ENCODE measurements around the gene GPR50. TPM values are rescaled to one million over a fixed set of nuclear protein-coding genes. Genes with fewer than 3 reads are reported as not detected.

The GPR50 gene
- total and polyA plus RNA-seq, 2 donors (not counting 1 experiment from before 2014, with no cell fraction given) = not detected

DNA sequence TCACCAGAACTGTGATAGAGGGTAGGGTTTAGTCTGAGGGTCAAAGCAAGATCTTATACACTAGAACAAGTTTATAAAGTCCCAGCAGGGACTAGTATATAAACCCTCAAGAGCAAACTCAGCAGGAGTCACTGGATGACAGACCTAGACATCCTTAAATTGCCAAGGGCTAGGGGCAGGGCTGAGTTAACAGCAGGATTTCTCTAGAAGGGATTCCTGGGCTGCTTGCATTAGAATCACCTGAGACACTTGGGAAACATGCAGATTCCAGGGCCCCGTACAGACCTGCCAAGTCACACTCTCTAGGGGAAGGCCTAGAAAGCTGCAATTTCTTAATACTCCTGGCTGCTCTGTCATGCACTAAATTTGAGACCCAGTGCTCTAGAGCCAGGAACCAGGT lies 6.6 kb upstream of the GPR50 start:
- no peak for ATAC-seq (ENCODE audit: low read depth)
- TF ChIP-seq CTCF (IDR thresholded peaks at IDR 0.05) = no peak
- TF ChIP-seq EZH2 (IDR thresholded peaks at IDR 0.05; ENCODE audit: borderline replicate concordance, insufficient read depth, low read depth, low read length, poor library complexity, severe bottlenecking) = no peak
- no peaks in the 10 kb centered on the region for H3K4me1 Mint-ChIP-seq

DNA sequence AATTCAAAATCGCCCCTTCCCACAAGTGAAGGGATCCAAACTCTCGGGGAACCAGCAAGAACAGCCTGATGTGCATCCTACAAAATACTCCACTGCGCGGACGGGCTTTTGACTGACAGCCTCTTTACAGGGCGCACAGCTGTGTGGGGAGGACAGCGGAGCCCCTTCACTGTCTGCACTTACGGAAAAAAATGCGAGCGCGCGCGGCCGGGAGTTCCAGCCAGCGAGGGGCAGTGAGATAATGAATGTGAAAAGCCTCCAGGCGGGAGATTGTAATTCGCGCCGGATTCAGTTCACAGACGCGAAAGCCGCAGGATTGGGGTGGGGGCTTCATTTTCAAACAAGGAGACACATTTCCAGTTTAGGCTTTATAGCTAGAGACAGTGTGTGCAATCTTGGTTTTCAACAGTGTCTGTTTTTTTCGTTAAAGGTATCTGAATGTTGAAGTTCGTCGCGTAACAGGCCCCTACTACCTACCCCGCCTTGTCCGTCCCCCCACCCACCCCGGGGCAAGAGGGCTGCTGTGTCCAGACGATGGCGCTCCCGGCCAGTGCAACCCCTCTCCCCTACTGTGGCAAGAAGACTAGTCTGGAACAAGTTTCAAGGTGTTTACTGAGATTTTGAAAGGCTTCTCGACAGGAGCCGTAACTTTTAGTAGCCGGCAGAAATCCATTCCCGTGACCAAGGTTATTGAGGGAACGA lies 1.7 kb upstream of the GPR50 start:
- Histone ChIP-seq H3K9me3 (ENCODE audit: control extremely low read depth in 1 of 3, control insufficient read depth in 2 of 3, insufficient read depth in 1 of 3, low read length in 2 of 3) (peaks cover 0 to 20% (median 0%) of the 10 kb centered on the region in 3 donors), H3K27me3 (replicated peaks in 1 of 4; ENCODE audit: control extremely low read depth in 1 of 4, control insufficient read depth in 3 of 4, insufficient read depth in 4 of 4, low read length in 3 of 4) (peaks cover 0 to 15% (median 0%) of the 10 kb centered on the region in 4 experiments), H3K4me2 (replicated peaks; ENCODE audit: low read depth, low read length, poor library complexity, severe bottlenecking) (no peak overlapping the region), H3K9ac (ENCODE audit: low read length) (no peak overlapping the region), H2AFZ (ENCODE audit: insufficient read depth, low read depth, low read length, poor library complexity, severe bottlenecking) (no peak overlapping the region), H3K4me3 (ENCODE audit: control extremely low read depth in 1 of 5, extremely low read depth in 1 of 5, insufficient read depth in 1 of 5, low read depth in 2 of 5, low read length in 4 of 5) (no peak overlapping the region), H3K79me2 (ENCODE audit: control insufficient read depth, insufficient read depth, low read length) (no peaks in the 10 kb centered on the region), H3K36me3 (replicated peaks in 1 of 2; ENCODE audit: control extremely low read depth in 1 of 2, control insufficient read depth in 1 of 2, extremely low read depth in 1 of 2, insufficient read depth in 2 of 2, low read length in 1 of 2) (no peaks in the 10 kb centered on the region), H4K20me1 (ENCODE audit: control insufficient read depth, insufficient read depth, low read length, poor library complexity, severe bottlenecking) (no peaks in the 10 kb centered on the region), H3K4me1 (ENCODE audit: control insufficient read depth in 2 of 2, insufficient read depth in 2 of 2, low read length in 2 of 2) (no peaks in the 10 kb centered on the region), H3K27ac (ENCODE audit: low read length in 2 of 2) (no peak overlapping the region)
- Mint-ChIP-seq H3K27ac (no peak overlapping the region), H3K4me1 (peaks cover 7% of the 10 kb centered on the region), H3K9me3 (ENCODE audit: insufficient read depth) (no peaks in the 10 kb centered on the region), H3K4me3 (no peak overlapping the region), H3K27me3 (peaks cover 30% of the 10 kb centered on the region)
- intact Hi-C loops (cut with micrococcal nuclease) = no loop called here
- WGBS (ENCODE audit: insufficient coverage) = 11% methylated on average over 22 of the region's 37 CpGs
- DNase-seq (no peak), ATAC-seq (ENCODE audit: low read depth) (no peak)
- POLR2A ChIA-PET = no interaction called here
- CTCF ChIA-PET = no interaction called here
- no peak for TF ChIP-seq CTCF (IDR thresholded peaks at IDR 0.05)
- no peak for TF ChIP-seq EZH2 (IDR thresholded peaks at IDR 0.05; ENCODE audit: borderline replicate concordance, insufficient read depth, low read depth, low read length, poor library complexity, severe bottlenecking)

More for the DNA sequence above, 6.6 kb upstream of the GPR50 start:
- DNase-seq = no peak
- peaks cover 0 to 4% (median 0%) of the 10 kb centered on the region in 3 donors for H3K9me3 ChIP-seq (ENCODE audit: control extremely low read depth in 1 of 3, control insufficient read depth in 2 of 3, insufficient read depth in 1 of 3, low read length in 2 of 3)
- POLR2A ChIA-PET = no interaction called here
- H3K79me2 ChIP-seq (ENCODE audit: control insufficient read depth, insufficient read depth, low read length) = no peaks in the 10 kb centered on the region
- WGBS (ENCODE audit: insufficient coverage) = 92% methylated on average over 1 of the region's 1 CpG
- H4K20me1 ChIP-seq (ENCODE audit: control insufficient read depth, insufficient read depth, low read length, poor library complexity, severe bottlenecking) = no peaks in the 10 kb centered on the region
- CTCF ChIA-PET = no interaction called here
- Mint-ChIP-seq H3K27ac (no peak overlapping the region), H3K4me3 (no peak overlapping the region), H3K27me3 (peaks cover 16% of the 10 kb centered on the region), H3K9me3 (ENCODE audit: insufficient read depth) (no peaks in the 10 kb centered on the region)
- H3K4me2 ChIP-seq (replicated peaks; ENCODE audit: low read depth, low read length, poor library complexity, severe bottlenecking) = no peak overlapping the region
- no peak overlapping the region for H3K27ac ChIP-seq (ENCODE audit: low read length in 2 of 2)
- H3K4me3 ChIP-seq (ENCODE audit: control extremely low read depth in 1 of 5, extremely low read depth in 1 of 5, insufficient read depth in 1 of 5, low read depth in 2 of 5, low read length in 4 of 5) = no peak overlapping the region
- no peak overlapping the region for H3K9ac ChIP-seq (ENCODE audit: low read length)
- no peaks in the 10 kb centered on the region for H3K36me3 ChIP-seq (replicated peaks in 1 of 2; ENCODE audit: control extremely low read depth in 1 of 2, control insufficient read depth in 1 of 2, extremely low read depth in 1 of 2, insufficient read depth in 2 of 2, low read length in 1 of 2)
- H3K27me3 ChIP-seq (replicated peaks in 1 of 4; ENCODE audit: control extremely low read depth in 1 of 4, control insufficient read depth in 3 of 4, insufficient read depth in 4 of 4, low read length in 3 of 4) = peaks cover 0 to 3% (median 0%) of the 10 kb centered on the region in 4 experiments
- H3K4me1 ChIP-seq (ENCODE audit: control insufficient read depth in 2 of 2, insufficient read depth in 2 of 2, low read length in 2 of 2) = no peaks in the 10 kb centered on the region
- no peak overlapping the region for H2AFZ ChIP-seq (ENCODE audit: insufficient read depth, low read depth, low read length, poor library complexity, severe bottlenecking)
- intact Hi-C loops (cut with micrococcal nuclease) = no loop called here

Data from B cell (primary cell).